Measurements from ENCODE around the gene CLEC4G.
"Not testable (repeated sequence)": the region's sequence is repeated elsewhere in the genome, so short reads cannot be mapped to it uniquely, and the experiment has no call there.

- not testable (repeated sequence) for TF ChIP-seq EZH2phosphoT487 (IDR thresholded peaks at IDR 0.05; ENCODE audit: low read depth)
- TF ChIP-seq, protein P1, sequence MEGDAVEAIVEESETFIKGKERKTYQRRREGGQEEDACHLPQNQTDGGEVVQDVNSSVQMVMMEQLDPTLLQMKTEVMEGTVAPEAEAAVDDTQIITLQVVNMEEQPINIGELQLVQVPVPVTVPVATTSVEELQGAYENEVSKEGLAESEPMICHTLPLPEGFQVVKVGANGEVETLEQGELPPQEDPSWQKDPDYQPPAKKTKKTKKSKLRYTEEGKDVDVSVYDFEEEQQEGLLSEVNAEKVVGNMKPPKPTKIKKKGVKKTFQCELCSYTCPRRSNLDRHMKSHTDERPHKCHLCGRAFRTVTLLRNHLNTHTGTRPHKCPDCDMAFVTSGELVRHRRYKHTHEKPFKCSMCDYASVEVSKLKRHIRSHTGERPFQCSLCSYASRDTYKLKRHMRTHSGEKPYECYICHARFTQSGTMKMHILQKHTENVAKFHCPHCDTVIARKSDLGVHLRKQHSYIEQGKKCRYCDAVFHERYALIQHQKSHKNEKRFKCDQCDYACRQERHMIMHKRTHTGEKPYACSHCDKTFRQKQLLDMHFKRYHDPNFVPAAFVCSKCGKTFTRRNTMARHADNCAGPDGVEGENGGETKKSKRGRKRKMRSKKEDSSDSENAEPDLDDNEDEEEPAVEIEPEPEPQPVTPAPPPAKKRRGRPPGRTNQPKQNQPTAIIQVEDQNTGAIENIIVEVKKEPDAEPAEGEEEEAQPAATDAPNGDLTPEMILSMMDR (IDR thresholded peaks at IDR 0.05; ENCODE audit: low read depth, low read length), result not testable (repeated sequence)
These were observed 32.2 kb upstream of the CLEC4G start for GRCh38 chr19:7764157-7764556.

Measured in OCI-LY3 (cell line).